Gastroesophageal sphincter (tissue), 3 donors: ENCODE results near the gene FAM9B.

Experiments
- EP300 ChIP-seq: sonication (generic); formaldehyde crosslinking; IDR thresholded peaks from one replicate; pipeline ENCODE4 v1.6.1; 2017; ENCODE audit warnings: antibody characterized with exemption, mild to moderate bottlenecking
- POLR2A ChIP-seq, 2 donors: fragments of 450-650 bp; IDR thresholded peaks; one replicate each; pipeline ENCODE4 v1.6.1; 2017; ENCODE audit warnings: antibody characterized with exemption in 2 of 2, mild to moderate bottlenecking in 2 of 2, moderate library complexity in 1 of 2
- POLR2AphosphoS5 ChIP-seq: sonication (generic); formaldehyde crosslinking; IDR thresholded peaks from one replicate; pipeline ENCODE4 v1.6.1; 2017; ENCODE audit warnings: antibody characterized with exemption
- TF ChIP-seq, protein P1 (sequence below), 4 experiments: fragments of 200-600 bp in 2 of 4; fragments of 450-650 bp in 2 of 4; sonication (generic) in 1 of 4; IDR thresholded peaks; one replicate each; pipeline ENCODE4 v1.5.1; 2017 to 2019; ENCODE audit warnings: antibody characterized with exemption in 4 of 4, mild to moderate bottlenecking in 2 of 4, moderate library complexity in 2 of 4

DNA sequence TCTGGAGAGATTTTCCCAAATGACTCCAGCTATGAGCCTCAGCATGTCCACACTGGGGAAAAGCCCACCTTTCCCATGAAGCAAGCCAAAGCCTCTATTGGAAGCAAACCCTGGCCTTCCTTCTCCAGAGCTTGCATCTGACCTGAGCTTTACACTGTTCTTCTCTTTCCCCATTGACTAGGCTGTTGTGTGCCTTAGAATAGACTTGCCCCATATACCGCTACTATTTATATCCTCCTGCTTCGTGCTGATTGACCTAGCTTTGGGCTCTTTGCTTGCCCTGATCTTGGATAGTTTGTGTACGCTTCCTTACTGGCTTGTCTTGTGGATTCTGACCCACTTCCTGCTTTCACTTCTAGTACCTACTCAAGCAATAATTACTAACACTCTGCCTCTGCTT lies 30.9 kb downstream of the FAM9B start:
- TF ChIP-seq, protein P1, sequence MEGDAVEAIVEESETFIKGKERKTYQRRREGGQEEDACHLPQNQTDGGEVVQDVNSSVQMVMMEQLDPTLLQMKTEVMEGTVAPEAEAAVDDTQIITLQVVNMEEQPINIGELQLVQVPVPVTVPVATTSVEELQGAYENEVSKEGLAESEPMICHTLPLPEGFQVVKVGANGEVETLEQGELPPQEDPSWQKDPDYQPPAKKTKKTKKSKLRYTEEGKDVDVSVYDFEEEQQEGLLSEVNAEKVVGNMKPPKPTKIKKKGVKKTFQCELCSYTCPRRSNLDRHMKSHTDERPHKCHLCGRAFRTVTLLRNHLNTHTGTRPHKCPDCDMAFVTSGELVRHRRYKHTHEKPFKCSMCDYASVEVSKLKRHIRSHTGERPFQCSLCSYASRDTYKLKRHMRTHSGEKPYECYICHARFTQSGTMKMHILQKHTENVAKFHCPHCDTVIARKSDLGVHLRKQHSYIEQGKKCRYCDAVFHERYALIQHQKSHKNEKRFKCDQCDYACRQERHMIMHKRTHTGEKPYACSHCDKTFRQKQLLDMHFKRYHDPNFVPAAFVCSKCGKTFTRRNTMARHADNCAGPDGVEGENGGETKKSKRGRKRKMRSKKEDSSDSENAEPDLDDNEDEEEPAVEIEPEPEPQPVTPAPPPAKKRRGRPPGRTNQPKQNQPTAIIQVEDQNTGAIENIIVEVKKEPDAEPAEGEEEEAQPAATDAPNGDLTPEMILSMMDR (IDR thresholded peaks at IDR 0.05), result no peak
- TF ChIP-seq POLR2AphosphoS5, result no peak
- TF ChIP-seq EP300, result no peak
- TF ChIP-seq POLR2A (IDR thresholded peaks at IDR 0.05), result no peak
